HG03460 (cell line): Measurements from ENCODE around the gene BLMH.

Experiments
- ATAC-seq: cut with Tn5 transposase; IDR thresholded peaks from one replicate; pipeline ENCODE4 v1.9.1; 2021; ENCODE audit not compliant: unreplicated experiment

The BLMH gene

GRCh38 chr17:30291543-30292285, at the start of gene BLMH:
Gene BLMH, minus strand, starts transcription at chr17:30291944. Its CDS starts 125 bp downstream, at chr17:30291819.
- peak; percentile 71 for ATAC-seq

GRCh38 chr17:30340801-30341356, 49.1 kb upstream of the BLMH start:
- no peak for ATAC-seq

- no peak for ATAC-seq
These were observed 47.3 kb upstream of the BLMH start for GRCh38 chr17:30339086-30339485.

GRCh38 chr17:30337393-30337999, 45.8 kb upstream of the BLMH start:
- no peak for ATAC-seq

GRCh38 chr17:30336369-30337171, 44.8 kb upstream of the BLMH start:
- no peak for ATAC-seq

GRCh38 chr17:30334421-30334820, 42.7 kb upstream of the BLMH start:
- no peak for ATAC-seq

GRCh38 chr17:30333503-30334360, 42.0 kb upstream of the BLMH start, which contains the start of gene TMIGD1:
Gene TMIGD1, minus strand, starts transcription at chr17:30334057. Its CDS starts 1,924 bp downstream, at chr17:30332133.
- no peak for ATAC-seq

- no peak for ATAC-seq
These were observed 40.4 kb upstream of the BLMH start for GRCh38 chr17:30332057-30332542.

GRCh38 chr17:30326809-30327208, 35.1 kb upstream of the BLMH start:
- ATAC-seq, result no peak

GRCh38 chr17:30324723-30325122, 33.0 kb upstream of the BLMH start:
- no peak for ATAC-seq

GRCh38 chr17:30323895-30324319, 32.2 kb upstream of the BLMH start:
- no peak for ATAC-seq

GRCh38 chr17:30323262-30323894, 31.6 kb upstream of the BLMH start:
- ATAC-seq, result no peak

- ATAC-seq, result no peak
These were observed 29.6 kb upstream of the BLMH start for GRCh38 chr17:30321314-30321713.

GRCh38 chr17:30318155-30318554, 26.4 kb upstream of the BLMH start:
- ATAC-seq, result no peak

- no peak for ATAC-seq
These were observed 25.0 kb upstream of the BLMH start for GRCh38 chr17:30316736-30317135.

GRCh38 chr17:30315106-30315505, 23.4 kb upstream of the BLMH start:
- no peak for ATAC-seq

GRCh38 chr17:30314474-30314873, 22.7 kb upstream of the BLMH start:
- no peak for ATAC-seq

GRCh38 chr17:30312226-30312625, 20.5 kb upstream of the BLMH start:
- no peak for ATAC-seq

GRCh38 chr17:30310562-30310961, 18.8 kb upstream of the BLMH start:
- ATAC-seq, result no peak

GRCh38 chr17:30309591-30309990, 17.8 kb upstream of the BLMH start:
- ATAC-seq, result no peak
